ENCODE measurements around the gene FMO4.

DNA sequence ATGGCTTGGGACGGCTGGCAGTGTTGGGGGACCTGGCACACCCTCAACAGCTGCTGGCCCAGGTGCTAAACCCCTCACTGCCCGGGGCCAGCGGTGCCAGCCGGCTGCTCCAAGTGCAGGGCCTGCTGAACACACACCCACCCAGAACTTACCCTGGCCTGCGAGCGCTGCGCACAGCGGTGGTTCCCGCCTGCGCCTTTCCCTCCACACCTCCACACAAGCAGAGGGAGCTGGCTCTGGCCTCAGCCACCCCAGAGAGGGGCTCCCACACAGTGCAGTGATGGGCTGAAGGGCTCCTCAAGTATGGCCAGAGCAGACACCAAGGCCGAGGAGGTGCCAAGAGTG lies 67.9 kb downstream of the FMO4 start:
- TF ChIP-seq, protein P1, sequence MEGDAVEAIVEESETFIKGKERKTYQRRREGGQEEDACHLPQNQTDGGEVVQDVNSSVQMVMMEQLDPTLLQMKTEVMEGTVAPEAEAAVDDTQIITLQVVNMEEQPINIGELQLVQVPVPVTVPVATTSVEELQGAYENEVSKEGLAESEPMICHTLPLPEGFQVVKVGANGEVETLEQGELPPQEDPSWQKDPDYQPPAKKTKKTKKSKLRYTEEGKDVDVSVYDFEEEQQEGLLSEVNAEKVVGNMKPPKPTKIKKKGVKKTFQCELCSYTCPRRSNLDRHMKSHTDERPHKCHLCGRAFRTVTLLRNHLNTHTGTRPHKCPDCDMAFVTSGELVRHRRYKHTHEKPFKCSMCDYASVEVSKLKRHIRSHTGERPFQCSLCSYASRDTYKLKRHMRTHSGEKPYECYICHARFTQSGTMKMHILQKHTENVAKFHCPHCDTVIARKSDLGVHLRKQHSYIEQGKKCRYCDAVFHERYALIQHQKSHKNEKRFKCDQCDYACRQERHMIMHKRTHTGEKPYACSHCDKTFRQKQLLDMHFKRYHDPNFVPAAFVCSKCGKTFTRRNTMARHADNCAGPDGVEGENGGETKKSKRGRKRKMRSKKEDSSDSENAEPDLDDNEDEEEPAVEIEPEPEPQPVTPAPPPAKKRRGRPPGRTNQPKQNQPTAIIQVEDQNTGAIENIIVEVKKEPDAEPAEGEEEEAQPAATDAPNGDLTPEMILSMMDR (IDR thresholded peaks at IDR 0.05; ENCODE audit: insufficient read depth, low read depth, low read length), result no peak
- TF ChIP-seq EZH2 (IDR thresholded peaks at IDR 0.05; ENCODE audit: insufficient read depth, low read length), result no peak

Measured in astrocyte (in vitro differentiated cells and primary cell).